Activated naive CD4-positive, alpha-beta T cell treated with anti-CD3 and anti-CD28 coated beads, Interleukin-2, amount 10 ng/mL, durations not matched to agents 7 days and 5 days (primary cell): Measurements from ENCODE around the gene PAX5.

ENCODE experiments used
- CTCF ChIA-PET: fragments of 350-600 bp; sonication (Branson Sonifier 250); formaldehyde crosslinking; loops from one replicate; lab custom pipeline; 2021; ENCODE audit warnings: antibody characterized with exemption; lab: Charles Lee
- DNase-seq: peaks from one replicate; pipeline ENCODE4 v3.0.0-alpha.2; 2020
- H3K27ac Mint-ChIP-seq: one replicate; pipeline ENCODE4 v1.8.0; 2021; ENCODE audit warnings: mild to moderate bottlenecking, moderate library complexity, mixed read lengths
- H3K27me3 Mint-ChIP-seq: one replicate; pipeline ENCODE4 v1.8.0; 2021; ENCODE audit warnings: mild to moderate bottlenecking, mixed read lengths
- H3K36me3 Mint-ChIP-seq: one replicate; pipeline ENCODE4 v1.8.0; 2021; ENCODE audit warnings: mixed read lengths
- H3K4me1 Mint-ChIP-seq: one replicate; pipeline ENCODE4 v1.8.0; 2021; ENCODE audit warnings: mixed read lengths
- H3K4me3 Mint-ChIP-seq: one replicate; pipeline ENCODE4 v1.8.0; 2021; ENCODE audit warnings: mild to moderate bottlenecking, moderate library complexity, mixed read lengths
- H3K9me3 Mint-ChIP-seq: one replicate; pipeline ENCODE4 v1.8.0; 2021; ENCODE audit warnings: mixed read lengths

PAX5 gene

GRCh38 chr9:36893911-36894310 lies 140.2 kb downstream of the PAX5 start:
- Mint-ChIP-seq H3K36me3 (no peaks in the 10 kb centered on the region), H3K27ac (no peak overlapping the region), H3K27me3 (peaks cover 32% of the 10 kb centered on the region), H3K4me1 (no peaks in the 10 kb centered on the region), H3K9me3 (no peaks in the 10 kb centered on the region), H3K4me3 (no peak overlapping the region)
- DNase-seq: no peak
- CTCF ChIA-PET: no interaction called here

- no peak overlapping the region for H3K27ac Mint-ChIP-seq
- CTCF ChIA-PET: no interaction called here
- no peaks in the 10 kb centered on the region for H3K36me3 Mint-ChIP-seq
- no peaks in the 10 kb centered on the region for H3K4me1 Mint-ChIP-seq
- no peaks in the 10 kb centered on the region for H3K9me3 Mint-ChIP-seq
- no peak overlapping the region for H3K4me3 Mint-ChIP-seq
- no peak for DNase-seq
- peaks cover 34% of the 10 kb centered on the region for H3K27me3 Mint-ChIP-seq
Observed at GRCh38 chr9:36893184-36893583, 140.9 kb downstream of the PAX5 start.

- DNase-seq: peak; percentile 5
- H3K36me3 Mint-ChIP-seq: no peaks in the 10 kb centered on the region
- H3K4me3 Mint-ChIP-seq: no peak overlapping the region
- H3K4me1 Mint-ChIP-seq: no peaks in the 10 kb centered on the region
- H3K9me3 Mint-ChIP-seq: no peaks in the 10 kb centered on the region
- no peak overlapping the region for H3K27ac Mint-ChIP-seq
- peaks cover 27% of the 10 kb centered on the region for H3K27me3 Mint-ChIP-seq
- CTCF ChIA-PET: interaction anchor here (1.2 kb wide), 1 partner anchor 19 kb away, joined by 4 read pairs; no protein-coding TSS in a partner anchor
Observed at GRCh38 chr9:36892279-36892678, 141.8 kb downstream of the PAX5 start.

- CTCF ChIA-PET: interaction anchor here (0.7 to 1.2 kb wide), 2 partner anchors 9 to 18 kb away, joined by 3 to 4 read pairs; no protein-coding TSS in a partner anchor
- Mint-ChIP-seq H3K4me3 (no peak overlapping the region), H3K4me1 (no peaks in the 10 kb centered on the region), H3K36me3 (no peaks in the 10 kb centered on the region), H3K9me3 (no peaks in the 10 kb centered on the region), H3K27me3 (peaks cover 18% of the 10 kb centered on the region), H3K27ac (no peak overlapping the region)
- peak; percentile 14 for DNase-seq
Observed at GRCh38 chr9:36891341-36891811, 142.7 kb downstream of the PAX5 start.

GRCh38 chr9:36889844-36890243 lies 144.2 kb downstream of the PAX5 start:
- CTCF ChIA-PET: no interaction called here
- peaks cover 24% of the 10 kb centered on the region for H3K27me3 Mint-ChIP-seq
- H3K27ac Mint-ChIP-seq: peak overlapping the region; percentile 26
- H3K4me3 Mint-ChIP-seq: no peak overlapping the region
- H3K9me3 Mint-ChIP-seq: no peaks in the 10 kb centered on the region
- no peaks in the 10 kb centered on the region for H3K36me3 Mint-ChIP-seq
- no peak for DNase-seq
- H3K4me1 Mint-ChIP-seq: no peaks in the 10 kb centered on the region

- Mint-ChIP-seq H3K4me3 (no peak overlapping the region), H3K36me3 (no peaks in the 10 kb centered on the region), H3K4me1 (no peaks in the 10 kb centered on the region), H3K27ac (no peak overlapping the region), H3K27me3 (peaks cover 28% of the 10 kb centered on the region), H3K9me3 (no peaks in the 10 kb centered on the region)
- DNase-seq: no peak
- CTCF ChIA-PET: no interaction called here
Observed at GRCh38 chr9:36888551-36888950, 145.5 kb downstream of the PAX5 start.

GRCh38 chr9:36884721-36885120 lies 149.3 kb downstream of the PAX5 start:
- Mint-ChIP-seq H3K27ac (no peak overlapping the region), H3K9me3 (no peaks in the 10 kb centered on the region), H3K27me3 (peaks cover 31% of the 10 kb centered on the region), H3K4me3 (no peak overlapping the region), H3K36me3 (no peaks in the 10 kb centered on the region), H3K4me1 (no peaks in the 10 kb centered on the region)
- CTCF ChIA-PET: interaction anchor here (1.2 to 1.7 kb wide), 2 partner anchors 11 to 104 kb away, joined by 4 to 7 read pairs; no protein-coding TSS in a partner anchor
- no peak for DNase-seq

- Mint-ChIP-seq H3K4me1 (no peaks in the 10 kb centered on the region), H3K36me3 (no peaks in the 10 kb centered on the region), H3K4me3 (no peak overlapping the region), H3K9me3 (no peaks in the 10 kb centered on the region), H3K27me3 (peaks cover 25% of the 10 kb centered on the region), H3K27ac (no peak overlapping the region)
- CTCF ChIA-PET: interaction anchor here (1.1 to 1.6 kb wide), 2 partner anchors 8 to 9 kb away, joined by 3 to 11 read pairs; no protein-coding TSS in a partner anchor
- no peak for DNase-seq
Observed at GRCh38 chr9:36882594-36882993, 151.5 kb downstream of the PAX5 start.

GRCh38 chr9:36881743-36882441 lies 152.2 kb downstream of the PAX5 start:
- Mint-ChIP-seq H3K9me3 (no peaks in the 10 kb centered on the region), H3K4me3 (no peak overlapping the region), H3K4me1 (no peaks in the 10 kb centered on the region), H3K36me3 (no peaks in the 10 kb centered on the region), H3K27ac (no peak overlapping the region), H3K27me3 (peaks cover 25% of the 10 kb centered on the region)
- CTCF ChIA-PET: interaction anchor here (1.1 to 1.6 kb wide), 2 partner anchors 9 kb away, joined by 3 to 11 read pairs; no protein-coding TSS in a partner anchor
- no peak for DNase-seq

- CTCF ChIA-PET: interaction anchor here (1.6 kb wide), 1 partner anchor 8 kb away, joined by 11 read pairs; no protein-coding TSS in a partner anchor
- no peak for DNase-seq
- H3K4me3 Mint-ChIP-seq: no peak overlapping the region
- H3K36me3 Mint-ChIP-seq: no peaks in the 10 kb centered on the region
- H3K9me3 Mint-ChIP-seq: no peaks in the 10 kb centered on the region
- no peaks in the 10 kb centered on the region for H3K4me1 Mint-ChIP-seq
- no peak overlapping the region for H3K27ac Mint-ChIP-seq
- peaks cover 25% of the 10 kb centered on the region for H3K27me3 Mint-ChIP-seq
Observed at GRCh38 chr9:36881316-36881715, 152.8 kb downstream of the PAX5 start.

- CTCF ChIA-PET: no interaction called here
- H3K27ac Mint-ChIP-seq: no peak overlapping the region
- no peaks in the 10 kb centered on the region for H3K9me3 Mint-ChIP-seq
- no peaks in the 10 kb centered on the region for H3K36me3 Mint-ChIP-seq
- DNase-seq: no peak
- no peak overlapping the region for H3K4me3 Mint-ChIP-seq
- H3K27me3 Mint-ChIP-seq: peaks cover 27% of the 10 kb centered on the region
- no peaks in the 10 kb centered on the region for H3K4me1 Mint-ChIP-seq
Observed at GRCh38 chr9:36880075-36880474, 154.0 kb downstream of the PAX5 start.

GRCh38 chr9:36878986-36879982 lies 154.8 kb downstream of the PAX5 start:
- no peaks in the 10 kb centered on the region for H3K4me1 Mint-ChIP-seq
- H3K9me3 Mint-ChIP-seq: no peaks in the 10 kb centered on the region
- H3K4me3 Mint-ChIP-seq: no peak overlapping the region
- no peak for DNase-seq
- no peaks in the 10 kb centered on the region for H3K36me3 Mint-ChIP-seq
- no peak overlapping the region for H3K27ac Mint-ChIP-seq
- H3K27me3 Mint-ChIP-seq: peaks cover 21% of the 10 kb centered on the region
- CTCF ChIA-PET: no interaction called here

- no peaks in the 10 kb centered on the region for H3K4me1 Mint-ChIP-seq
- peaks cover 21% of the 10 kb centered on the region for H3K27me3 Mint-ChIP-seq
- no peak for DNase-seq
- H3K27ac Mint-ChIP-seq: no peak overlapping the region
- no peaks in the 10 kb centered on the region for H3K36me3 Mint-ChIP-seq
- H3K4me3 Mint-ChIP-seq: no peak overlapping the region
- CTCF ChIA-PET: interaction anchor here (7.7 kb wide), 1 partner anchor 112 kb away, joined by 175 read pairs; no protein-coding TSS in a partner anchor
- no peaks in the 10 kb centered on the region for H3K9me3 Mint-ChIP-seq
Observed at GRCh38 chr9:36877239-36877638, 156.8 kb downstream of the PAX5 start.

GRCh38 chr9:36876056-36876455 lies 158.0 kb downstream of the PAX5 start:
- no peaks in the 10 kb centered on the region for H3K36me3 Mint-ChIP-seq
- no peak for DNase-seq
- no peaks in the 10 kb centered on the region for H3K9me3 Mint-ChIP-seq
- H3K4me1 Mint-ChIP-seq: no peaks in the 10 kb centered on the region
- CTCF ChIA-PET: interaction anchor here (5.4 to 7.7 kb wide), 2 partner anchors 100 to 113 kb away, joined by 40 to 175 read pairs; no protein-coding TSS in a partner anchor
- H3K4me3 Mint-ChIP-seq: no peak overlapping the region
- H3K27me3 Mint-ChIP-seq: peaks cover 19% of the 10 kb centered on the region
- H3K27ac Mint-ChIP-seq: no peak overlapping the region
